Measurements from ENCODE around the gene ITGAV. TPM values are rescaled to one million over a fixed set of nuclear protein-coding genes. Genes with fewer than 3 reads are reported as not detected.
A peak's percentile ranks its signal among the peaks of the same experiment; 100 is the strongest.

ITGAV gene
- 10 to 100 TPM; 27.1 to 60.1 (median 45.1) TPM for total RNA-seq

GRCh38 chr2:186589612-186590349, at the start of gene ITGAV:
Gene ITGAV (plus strand): TSS chr2:186590056. CDS start chr2:186590339, 283 bp downstream.
- Histone ChIP-seq H3K27ac (peak within 1 kb of the TSS; percentile 93 to 98 (median 95)), H3K36me3 (no peaks in the 10 kb centered on the region), H3K27me3 (no peaks in the 10 kb centered on the region), H3K4me3 (peak within 1 kb of the TSS; percentile 79 to 98 (median 87)), H3K4me1 (peaks cover 17 to 51% (median 23%) of the 10 kb centered on the region in 3 donors), H3K9me3 (no peaks in the 10 kb centered on the region)
- TF ChIP-seq POLR2A (IDR thresholded peaks at IDR 0.05) (peak in 3 of 4 donors; percentile 6 to 96 (median 95)), CTCF (IDR thresholded peaks at IDR 0.05) (no peak)
- DNase-seq, result peak; percentile 67
- intact Hi-C loops (cut with DNase I), result no loop called here
- WGBS, 2 donors, result 0% methylated on average over 4 to 24 of the region's 71 CpGs

- TF ChIP-seq CTCF (IDR thresholded peaks at IDR 0.05), result no peak
- no peak for TF ChIP-seq POLR2A (IDR thresholded peaks at IDR 0.05)
- no peaks in the 10 kb centered on the region for H3K27me3 ChIP-seq
- no peak overlapping the region for H3K4me3 ChIP-seq
- no peak overlapping the region for H3K27ac ChIP-seq
- H3K36me3 ChIP-seq, result no peaks in the 10 kb centered on the region
- H3K9me3 ChIP-seq, result no peaks in the 10 kb centered on the region
- DNase-seq, result no peak
- peaks cover 0 to 25% (median 16%) of the 10 kb centered on the region in 3 donors for H3K4me1 ChIP-seq
- 60 to 66% methylated on average over 4 of the region's 4 CpGs for WGBS, 2 donors
- intact Hi-C loops (cut with DNase I), result no loop called here
Observed at GRCh38 chr2:186540941-186541340, 48.9 kb upstream of the ITGAV start.

- H3K36me3 ChIP-seq, result no peaks in the 10 kb centered on the region
- H3K4me1 ChIP-seq, result peaks cover 0 to 25% (median 16%) of the 10 kb centered on the region in 3 donors
- no peaks in the 10 kb centered on the region for H3K9me3 ChIP-seq
- H3K4me3 ChIP-seq, result no peak overlapping the region
- intact Hi-C loops (cut with DNase I), result no loop called here
- H3K27me3 ChIP-seq, result no peaks in the 10 kb centered on the region
- TF ChIP-seq POLR2A (IDR thresholded peaks at IDR 0.05) (no peak), CTCF (IDR thresholded peaks at IDR 0.05) (no peak)
- DNase-seq, result no peak
- H3K27ac ChIP-seq, result no peak overlapping the region
- WGBS, 2 donors, result 45 to 56% methylated on average over 4 of the region's 4 CpGs
Observed at GRCh38 chr2:186542002-186542401, 47.9 kb upstream of the ITGAV start.

GRCh38 chr2:186543561-186544131, 46.2 kb upstream of the ITGAV start:
- Histone ChIP-seq H3K36me3 (no peaks in the 10 kb centered on the region), H3K4me3 (no peak overlapping the region), H3K27ac (peak overlapping the region in 2 of 4 donors; percentile 53 to 64), H3K27me3 (no peaks in the 10 kb centered on the region), H3K9me3 (no peaks in the 10 kb centered on the region), H3K4me1 (peaks cover 0 to 25% (median 16%) of the 10 kb centered on the region in 3 donors)
- intact Hi-C loops (cut with DNase I), result no loop called here
- no peak for TF ChIP-seq CTCF (IDR thresholded peaks at IDR 0.05)
- TF ChIP-seq POLR2A (IDR thresholded peaks at IDR 0.05), result no peak
- WGBS, 2 donors, result 32 to 38% methylated on average over 3 of the region's 3 CpGs
- DNase-seq, result no peak

GRCh38 chr2:186544255-186544675, 45.6 kb upstream of the ITGAV start:
- intact Hi-C loops (cut with DNase I), result no loop called here

More at GRCh38 chr2:186544255-186544675, 45.6 kb upstream of the ITGAV start:
- DNase-seq, result no peak
- Histone ChIP-seq H3K4me3 (no peak overlapping the region), H3K4me1 (peaks cover 0 to 25% (median 16%) of the 10 kb centered on the region in 3 donors), H3K9me3 (no peaks in the 10 kb centered on the region), H3K27me3 (no peaks in the 10 kb centered on the region), H3K36me3 (no peaks in the 10 kb centered on the region), H3K27ac (peak overlapping the region in 2 of 4 donors; percentile 53 to 64)
- TF ChIP-seq POLR2A (IDR thresholded peaks at IDR 0.05) (no peak), CTCF (IDR thresholded peaks at IDR 0.05) (no peak)
- WGBS, 2 donors, result 23 to 38% methylated on average over 1 of the region's 1 CpG
